CD14-positive monocyte (primary cell): Measurements from ENCODE around the gene ANKRD45. TPM values are rescaled to one million over a fixed set of nuclear protein-coding genes. Genes with fewer than 3 reads are reported as not detected.

Experiments
- DNase-seq, 3 donors: peaks; one replicate each; pipeline ENCODE4 v3.0.0-alpha.2; 2011 to 2022
- H2AFZ ChIP-seq: 2 replicates; pipeline ENCODE4 v1.6.0; 2012; ENCODE audit warnings: mild to moderate bottlenecking, low read depth, low read length, inconsistent platforms; ENCODE audit not compliant: insufficient read depth, poor library complexity, severe bottlenecking
- H3K27ac ChIP-seq, 2 donors: 1 replicate in 1 of 2; 2 replicates in 1 of 2; pipeline ENCODE4 v1.5.1; 2012 to 2013; ENCODE audit warnings: low read length in 2 of 2, control low read depth in 1 of 2, inconsistent platforms in 1 of 2, low read depth in 1 of 2, mild to moderate bottlenecking in 1 of 2
- H3K27me3 ChIP-seq, 2 donors: one replicate each; pipeline versions ENCODE4 v1.6.0 to v1.6.1; 2011 to 2013; ENCODE audit warnings: low read length in 2 of 2; ENCODE audit not compliant: control insufficient read depth in 2 of 2, insufficient read depth in 2 of 2
- H3K36me3 ChIP-seq, 2 donors: replicated peaks in 1 of 2; 1 replicate in 1 of 2; 2 replicates in 1 of 2; pipeline versions ENCODE4 v1.5.1 to v1.6.1; 2012 to 2013; ENCODE audit warnings: low read length in 2 of 2, control low read depth in 1 of 2, inconsistent platforms in 1 of 2, mild to moderate bottlenecking in 1 of 2; ENCODE audit not compliant: insufficient read depth in 2 of 2, control insufficient read depth in 1 of 2
- H3K4me1 ChIP-seq, 2 donors: 1 replicate in 1 of 2; 2 replicates in 1 of 2; pipeline versions ENCODE4 v1.5.1 to v1.6.1; 2012 to 2013; ENCODE audit warnings: low read length in 2 of 2, control low read depth in 1 of 2, inconsistent platforms in 1 of 2, mild to moderate bottlenecking in 1 of 2, moderate library complexity in 1 of 2; ENCODE audit not compliant: insufficient read depth in 2 of 2, control insufficient read depth in 1 of 2
- H3K4me2 ChIP-seq: replicated peaks from 2 replicates; pipeline ENCODE3; 2012; ENCODE audit warnings: low read length, moderate library complexity, mild to moderate bottlenecking; ENCODE audit not compliant: poor library complexity, severe bottlenecking; ENCODE audit errors: extremely low read depth
- H3K4me3 ChIP-seq, 3 experiments: fragments of 200-600 bp in 1 of 3; sonication (generic) in 1 of 3; replicated peaks in 1 of 3; 1 replicate in 2 of 3; 2 replicates in 1 of 3; pipeline ENCODE4 v1.5.1; 2011 to 2013; ENCODE audit warnings: low read length in 3 of 3, mild to moderate bottlenecking in 3 of 3, control low read depth in 2 of 3, low read depth in 2 of 3, inconsistent platforms in 1 of 3, moderate library complexity in 1 of 3
- H3K79me2 ChIP-seq: 2 replicates; pipeline ENCODE4 v1.6.0; 2012; ENCODE audit warnings: mild to moderate bottlenecking, control low read depth, inconsistent platforms, low read length, moderate library complexity; ENCODE audit not compliant: insufficient read depth
- H3K9ac ChIP-seq: 2 replicates; pipeline ENCODE4 v1.6.0; 2017; ENCODE audit warnings: low read length, mild to moderate bottlenecking; ENCODE audit not compliant: insufficient read depth, poor library complexity, severe bottlenecking
- H3K9me3 ChIP-seq, 2 donors: replicated peaks in 1 of 2; 1 replicate in 1 of 2; 2 replicates in 1 of 2; pipeline versions ENCODE4 v1.5.1 to v1.6.1; 2012 to 2013; ENCODE audit warnings: low read length in 2 of 2, control low read depth in 1 of 2; ENCODE audit not compliant: control insufficient read depth in 1 of 2, insufficient read depth in 1 of 2
- H4K20me1 ChIP-seq: 2 replicates; pipeline ENCODE4 v1.6.0; 2012; ENCODE audit warnings: mild to moderate bottlenecking, low read length, control low read depth, moderate library complexity; ENCODE audit not compliant: insufficient read depth
- H3K27ac Mint-ChIP-seq, 7 donors: one replicate each; pipeline ENCODE4 v1.8.0; 2020; ENCODE audit warnings: mild to moderate bottlenecking in 7 of 7, mixed read lengths in 7 of 7, moderate library complexity in 6 of 7, inconsistent platforms in 2 of 7
- H3K27me3 Mint-ChIP-seq, 3 donors: one replicate each; pipeline ENCODE4 v1.8.0; 2021 to 2022; ENCODE audit warnings: low read depth in 3 of 3, mild to moderate bottlenecking in 3 of 3, mixed read lengths in 3 of 3, moderate library complexity in 3 of 3, inconsistent platforms in 1 of 3
- H3K36me3 Mint-ChIP-seq, 2 donors: one replicate each; pipeline ENCODE4 v1.8.0; 2020; ENCODE audit warnings: mixed read lengths in 2 of 2, inconsistent platforms in 1 of 2, mild to moderate bottlenecking in 1 of 2
- H3K4me1 Mint-ChIP-seq: one replicate; pipeline ENCODE4 v1.8.0; 2020; ENCODE audit warnings: mild to moderate bottlenecking, mixed read lengths
- H3K4me3 Mint-ChIP-seq, 2 donors: one replicate each; pipeline ENCODE4 v1.8.0; 2020; ENCODE audit warnings: mild to moderate bottlenecking in 2 of 2, mixed read lengths in 2 of 2, moderate library complexity in 1 of 2
- H3K9me3 Mint-ChIP-seq, 7 donors: one replicate each; pipeline ENCODE4 v1.8.0; 2020 to 2022; ENCODE audit warnings: mixed read lengths in 7 of 7, mild to moderate bottlenecking in 6 of 7, moderate library complexity in 6 of 7, inconsistent platforms in 2 of 7
- WGBS: methylation state at CpG from one replicate; pipeline ENCODE4 v1.1.5; 2013; ENCODE audit warnings: missing lambda C conversion rate; ENCODE audit not compliant: insufficient coverage; 5-methylcytosine and 5-hydroxymethylcytosine counted together
- intact Hi-C, 2 donors: fragments of 100-400 bp; cut with micrococcal nuclease; formaldehyde crosslinking; loops; one replicate each; pipeline versions ENCODE4 v1.15.0 to v1.15.1; 2023
- polyA plus RNA-seq, 3 donors: library from polyadenylated mRNA; depleted of rRNA in 1 of 3; unstranded in 2 of 3; stranded (reverse) in 1 of 3; fragments of 300-500 nt in 2 of 3; fragments of >200 nt in 1 of 3; fragmentation: Illumina TruSeq in 2 of 3; gene quantifications; 1 replicate in 2 of 3; 2 replicates in 1 of 3; pipeline ENCODE4 v1.2.3, GENCODE V29; 2012 to 2021
- TF ChIP-seq, protein P1 (sequence below): fragments of 200-600 bp; IDR thresholded peaks from one replicate; pipeline ENCODE4 v1.8.0; 2022; ENCODE audit warnings: antibody characterized with exemption, mild to moderate bottlenecking

ANKRD45 gene
- polyA plus RNA-seq, 3 donors, result not detected

DNA sequence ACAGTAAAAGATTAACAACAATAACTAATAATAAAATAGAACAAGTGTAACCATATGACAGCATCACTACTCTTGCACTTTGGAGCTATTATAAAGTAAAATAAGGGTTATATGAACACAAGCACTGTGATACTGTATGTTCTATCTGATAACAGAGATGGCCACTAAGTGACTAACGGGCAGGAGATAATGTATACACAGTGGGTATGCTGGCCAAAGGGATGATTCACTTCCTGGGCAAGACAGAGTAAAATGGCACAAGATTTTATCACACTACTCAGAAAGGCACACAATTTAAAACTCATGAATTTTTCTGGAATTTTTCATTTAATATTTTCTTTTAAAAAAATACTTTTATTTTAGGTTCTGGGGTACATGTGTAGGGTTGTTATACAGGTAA is 79.1 kb downstream of the ANKRD45 start:
- H3K4me3 ChIP-seq, result no peak overlapping the region
- Mint-ChIP-seq H3K27ac (no peak overlapping the region), H3K27me3 (peaks cover 0 to 3% (median 3%) of the 10 kb centered on the region in 3 donors), H3K4me3 (no peak overlapping the region), H3K4me1 (no peaks in the 10 kb centered on the region), H3K36me3 (no peaks in the 10 kb centered on the region), H3K9me3 (peaks cover 0 to 2% (median 0%) of the 10 kb centered on the region in 7 donors)
- no peak overlapping the region for H3K9ac ChIP-seq
- H3K27me3 ChIP-seq, result no peaks in the 10 kb centered on the region
- intact Hi-C loops, result no loop called here
- H3K79me2 ChIP-seq, result no peaks in the 10 kb centered on the region
- no peak overlapping the region for H3K4me2 ChIP-seq
- DNase-seq, result no peak
- no peaks in the 10 kb centered on the region for H4K20me1 ChIP-seq
- no peaks in the 10 kb centered on the region for H3K4me1 ChIP-seq
- H3K27ac ChIP-seq, result no peak overlapping the region
- no CpG with 5 or more reads among the region's 1 CpG for WGBS
- no peaks in the 10 kb centered on the region for H3K36me3 ChIP-seq
- no peak overlapping the region for H2AFZ ChIP-seq
- no peaks in the 10 kb centered on the region for H3K9me3 ChIP-seq
- TF ChIP-seq, protein P1, sequence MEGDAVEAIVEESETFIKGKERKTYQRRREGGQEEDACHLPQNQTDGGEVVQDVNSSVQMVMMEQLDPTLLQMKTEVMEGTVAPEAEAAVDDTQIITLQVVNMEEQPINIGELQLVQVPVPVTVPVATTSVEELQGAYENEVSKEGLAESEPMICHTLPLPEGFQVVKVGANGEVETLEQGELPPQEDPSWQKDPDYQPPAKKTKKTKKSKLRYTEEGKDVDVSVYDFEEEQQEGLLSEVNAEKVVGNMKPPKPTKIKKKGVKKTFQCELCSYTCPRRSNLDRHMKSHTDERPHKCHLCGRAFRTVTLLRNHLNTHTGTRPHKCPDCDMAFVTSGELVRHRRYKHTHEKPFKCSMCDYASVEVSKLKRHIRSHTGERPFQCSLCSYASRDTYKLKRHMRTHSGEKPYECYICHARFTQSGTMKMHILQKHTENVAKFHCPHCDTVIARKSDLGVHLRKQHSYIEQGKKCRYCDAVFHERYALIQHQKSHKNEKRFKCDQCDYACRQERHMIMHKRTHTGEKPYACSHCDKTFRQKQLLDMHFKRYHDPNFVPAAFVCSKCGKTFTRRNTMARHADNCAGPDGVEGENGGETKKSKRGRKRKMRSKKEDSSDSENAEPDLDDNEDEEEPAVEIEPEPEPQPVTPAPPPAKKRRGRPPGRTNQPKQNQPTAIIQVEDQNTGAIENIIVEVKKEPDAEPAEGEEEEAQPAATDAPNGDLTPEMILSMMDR, result no peak

DNA sequence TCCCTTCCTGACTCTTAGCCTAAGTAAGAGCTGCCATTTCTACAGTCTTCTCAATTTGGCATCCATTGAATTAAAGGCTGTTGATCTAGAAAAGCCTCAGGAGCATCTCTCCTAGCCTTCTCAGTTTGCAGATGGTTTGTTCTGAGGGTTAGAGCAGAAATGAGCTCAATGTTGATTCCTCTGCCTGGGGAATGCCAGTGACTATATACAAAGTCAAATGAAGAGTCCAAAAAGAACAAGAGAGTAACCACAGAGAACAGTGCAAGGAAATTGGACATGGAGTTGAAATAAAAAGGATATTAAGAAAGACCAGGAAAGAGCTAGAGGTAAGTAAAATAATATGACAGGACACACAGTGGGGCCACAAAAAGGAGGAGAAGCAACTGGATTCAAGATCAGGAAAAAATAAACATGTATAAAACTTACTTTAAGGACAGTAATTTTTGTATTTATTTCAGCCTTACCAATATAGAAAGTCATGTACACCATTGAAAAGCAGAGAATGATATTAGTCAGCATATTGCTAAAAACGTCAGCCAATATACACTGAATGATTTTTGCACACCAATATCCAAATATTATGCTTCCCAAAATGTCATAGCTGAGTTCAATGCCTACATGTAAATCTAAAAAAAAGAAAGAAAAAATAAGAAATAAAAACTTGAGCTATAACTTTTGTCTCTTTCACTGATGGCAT is 88.1 kb downstream of the ANKRD45 start:
- H3K4me3 ChIP-seq, result no peak overlapping the region
- H3K27me3 Mint-ChIP-seq, result peaks cover 2 to 3% (median 2%) of the 10 kb centered on the region in 3 donors
- TF ChIP-seq, protein P1, result no peak
- peaks cover 0 to 4% (median 0%) of the 10 kb centered on the region in 7 donors for H3K9me3 Mint-ChIP-seq
- H3K36me3 Mint-ChIP-seq, result no peaks in the 10 kb centered on the region
- H3K4me1 ChIP-seq, result no peaks in the 10 kb centered on the region
- no peak overlapping the region for H3K27ac ChIP-seq
- no peak overlapping the region for H3K9ac ChIP-seq
- no peak overlapping the region for H3K27ac Mint-ChIP-seq
- H3K4me3 Mint-ChIP-seq, result no peak overlapping the region
- H2AFZ ChIP-seq, result no peak overlapping the region
- H3K36me3 ChIP-seq, result no peaks in the 10 kb centered on the region
- no peaks in the 10 kb centered on the region for H3K4me1 Mint-ChIP-seq
- no peaks in the 10 kb centered on the region for H3K27me3 ChIP-seq
- no CpG with 5 or more reads among the region's 1 CpG for WGBS
- no peak overlapping the region for H3K4me2 ChIP-seq
- DNase-seq, result no peak
- intact Hi-C loops, result no loop called here
- no peaks in the 10 kb centered on the region for H3K9me3 ChIP-seq
- no peaks in the 10 kb centered on the region for H3K79me2 ChIP-seq
- no peaks in the 10 kb centered on the region for H4K20me1 ChIP-seq
